ENCODE measurements around the gene SRL.
"Not testable (repeated sequence)": the region's sequence is repeated elsewhere in the genome, so short reads cannot be mapped to it uniquely, and the experiment has no call there.

Gene SRL

GRCh38 chr16:4227040-4227332 is 14.9 kb downstream of the SRL start:
- DNase-seq (ENCODE audit: low read depth in 1 of 2, low spot score in 1 of 2) = no peak

- no peak for DNase-seq (ENCODE audit: low read depth in 1 of 2, low spot score in 1 of 2)
Observed at GRCh38 chr16:4226251-4227039, 15.4 kb downstream of the SRL start.

- DNase-seq (ENCODE audit: low read depth in 1 of 2, low spot score in 1 of 2) = no peak
Observed at GRCh38 chr16:4225075-4225474, 16.8 kb downstream of the SRL start.

GRCh38 chr16:4220358-4220757 is 21.5 kb downstream of the SRL start:
- no peak for DNase-seq (ENCODE audit: low read depth in 1 of 2, low spot score in 1 of 2)

GRCh38 chr16:4218202-4218601 is 23.7 kb downstream of the SRL start:
- no peak for DNase-seq (ENCODE audit: low read depth in 1 of 2, low spot score in 1 of 2)

GRCh38 chr16:4217204-4218131 is 24.4 kb downstream of the SRL start:
- no peak for DNase-seq (ENCODE audit: low read depth in 1 of 2, low spot score in 1 of 2)

GRCh38 chr16:4216596-4216995 is 25.3 kb downstream of the SRL start:
- DNase-seq (ENCODE audit: low read depth in 1 of 2, low spot score in 1 of 2) = no peak

GRCh38 chr16:4215106-4215505 is 26.8 kb downstream of the SRL start:
- DNase-seq (ENCODE audit: low read depth in 1 of 2, low spot score in 1 of 2) = no peak

GRCh38 chr16:4214215-4214621 is 27.7 kb downstream of the SRL start:
- no peak for DNase-seq (ENCODE audit: low read depth in 1 of 2, low spot score in 1 of 2)

GRCh38 chr16:4213737-4214136 is 28.1 kb downstream of the SRL start:
- no peak for DNase-seq (ENCODE audit: low read depth in 1 of 2, low spot score in 1 of 2)

- no peak for DNase-seq (ENCODE audit: low read depth in 1 of 2, low spot score in 1 of 2)
Observed at GRCh38 chr16:4212934-4213296, 29.0 kb downstream of the SRL start.

- DNase-seq (ENCODE audit: low read depth in 1 of 2, low spot score in 1 of 2) = no peak
Observed at GRCh38 chr16:4212211-4212933, 29.5 kb downstream of the SRL start.

- not testable (repeated sequence) for DNase-seq (ENCODE audit: low read depth in 1 of 2, low spot score in 1 of 2)
Observed at GRCh38 chr16:4211445-4212210, 30.3 kb downstream of the SRL start.

- DNase-seq (ENCODE audit: low read depth in 1 of 2, low spot score in 1 of 2) = no peak
Observed at GRCh38 chr16:4209666-4210065, 32.2 kb downstream of the SRL start.

GRCh38 chr16:4208341-4208751 is 33.5 kb downstream of the SRL start:
- DNase-seq (ENCODE audit: low read depth in 1 of 2, low spot score in 1 of 2) = no peak

- no peak for DNase-seq (ENCODE audit: low read depth in 1 of 2, low spot score in 1 of 2)
Observed at GRCh38 chr16:4207683-4208340, 34.1 kb downstream of the SRL start.

GRCh38 chr16:4207229-4207628 is 34.7 kb downstream of the SRL start:
- no peak for DNase-seq (ENCODE audit: low read depth in 1 of 2, low spot score in 1 of 2)

GRCh38 chr16:4206680-4207079 is 35.2 kb downstream of the SRL start:
- DNase-seq (ENCODE audit: low read depth in 1 of 2, low spot score in 1 of 2) = no peak

- DNase-seq (ENCODE audit: low read depth in 1 of 2, low spot score in 1 of 2) = no peak
Observed at GRCh38 chr16:4205971-4206370, 35.9 kb downstream of the SRL start.

- no peak for DNase-seq (ENCODE audit: low read depth in 1 of 2, low spot score in 1 of 2)
Observed at GRCh38 chr16:4204521-4204920, 37.4 kb downstream of the SRL start.

GRCh38 chr16:4203748-4204147 is 38.1 kb downstream of the SRL start:
- DNase-seq (ENCODE audit: low read depth in 1 of 2, low spot score in 1 of 2) = no peak
